ENCODE data around the gene AHDC1.
"Not testable (repeated sequence)": the region's sequence is repeated elsewhere in the genome, so short reads cannot be mapped to it uniquely, and the experiment has no call there.

AHDC1 gene

DNA sequence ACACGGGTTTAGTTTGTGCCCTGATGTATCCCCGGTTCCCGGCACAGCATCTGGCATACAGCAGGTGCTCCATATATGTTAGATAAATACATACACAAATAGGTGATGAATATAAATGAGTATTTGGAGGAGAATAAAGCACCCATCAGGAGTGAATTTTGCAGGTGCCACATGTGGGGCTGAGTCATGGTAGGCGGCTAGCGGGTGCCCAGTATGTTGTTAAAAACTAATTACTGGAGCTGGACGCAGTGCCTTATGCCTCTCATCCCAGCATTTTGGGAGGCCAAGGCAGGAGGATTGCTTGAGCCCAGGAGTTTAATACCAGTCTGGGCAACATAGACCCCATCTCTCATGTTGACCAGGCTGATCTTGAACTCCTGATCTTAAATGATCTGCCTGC, 97.2 kb downstream of the AHDC1 start:
- FAIRE-seq = no peak

DNA sequence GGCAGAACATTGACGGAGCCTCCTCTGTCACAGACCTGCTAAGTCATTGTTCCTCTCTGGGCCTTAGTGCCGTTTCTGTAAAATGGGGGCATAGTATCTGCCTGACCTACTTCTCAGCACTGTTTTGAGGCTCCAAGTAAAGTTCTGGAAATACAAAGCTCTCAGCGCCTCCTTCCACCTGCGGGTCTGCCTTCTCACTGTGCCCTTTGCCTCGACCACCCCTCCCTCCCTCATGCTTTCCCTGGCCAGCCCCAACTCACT, 98.6 kb downstream of the AHDC1 start:
- FAIRE-seq = no peak

DNA sequence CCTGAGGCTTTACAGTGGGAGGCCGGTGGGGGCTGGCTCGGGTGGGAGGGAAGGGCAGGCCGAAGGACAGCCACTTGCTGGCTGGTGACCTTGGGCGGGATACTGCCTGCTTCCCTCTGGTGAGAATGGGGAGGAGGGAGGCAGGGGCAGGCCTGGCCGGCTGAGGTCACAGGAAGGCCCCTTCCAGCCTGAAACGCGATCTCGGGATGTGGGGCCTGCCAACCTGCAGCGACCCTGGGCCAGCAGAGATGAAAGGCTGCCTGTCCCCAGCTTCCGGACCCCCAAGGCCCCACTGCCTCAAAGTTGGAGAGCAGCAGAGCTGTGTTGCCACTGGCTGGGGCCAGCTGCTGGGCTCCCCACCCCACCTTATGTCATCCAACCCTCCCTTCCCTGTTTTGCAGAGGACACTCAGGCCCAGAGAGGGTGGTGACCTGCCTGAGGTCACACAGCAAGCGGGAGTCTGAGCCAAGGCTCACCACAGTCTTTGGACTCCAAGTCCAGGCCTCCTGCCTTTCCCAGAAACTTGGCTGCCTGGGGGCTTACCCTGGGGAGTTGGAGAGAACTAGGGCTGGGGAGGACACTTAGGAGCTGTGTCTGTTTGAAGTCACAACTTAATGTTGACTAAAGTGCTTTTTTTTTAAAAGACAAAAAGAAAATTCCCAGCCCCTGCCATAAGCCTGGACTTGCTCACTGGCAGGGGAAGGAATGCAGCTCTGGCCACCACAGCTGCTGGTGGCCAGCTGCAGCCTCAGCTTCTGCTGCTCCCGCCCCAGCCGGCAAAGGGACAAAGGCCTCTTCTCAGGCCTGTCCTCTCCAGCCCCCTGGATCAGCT, 99.1 kb downstream of the AHDC1 start:
- FAIRE-seq = no peak

DNA sequence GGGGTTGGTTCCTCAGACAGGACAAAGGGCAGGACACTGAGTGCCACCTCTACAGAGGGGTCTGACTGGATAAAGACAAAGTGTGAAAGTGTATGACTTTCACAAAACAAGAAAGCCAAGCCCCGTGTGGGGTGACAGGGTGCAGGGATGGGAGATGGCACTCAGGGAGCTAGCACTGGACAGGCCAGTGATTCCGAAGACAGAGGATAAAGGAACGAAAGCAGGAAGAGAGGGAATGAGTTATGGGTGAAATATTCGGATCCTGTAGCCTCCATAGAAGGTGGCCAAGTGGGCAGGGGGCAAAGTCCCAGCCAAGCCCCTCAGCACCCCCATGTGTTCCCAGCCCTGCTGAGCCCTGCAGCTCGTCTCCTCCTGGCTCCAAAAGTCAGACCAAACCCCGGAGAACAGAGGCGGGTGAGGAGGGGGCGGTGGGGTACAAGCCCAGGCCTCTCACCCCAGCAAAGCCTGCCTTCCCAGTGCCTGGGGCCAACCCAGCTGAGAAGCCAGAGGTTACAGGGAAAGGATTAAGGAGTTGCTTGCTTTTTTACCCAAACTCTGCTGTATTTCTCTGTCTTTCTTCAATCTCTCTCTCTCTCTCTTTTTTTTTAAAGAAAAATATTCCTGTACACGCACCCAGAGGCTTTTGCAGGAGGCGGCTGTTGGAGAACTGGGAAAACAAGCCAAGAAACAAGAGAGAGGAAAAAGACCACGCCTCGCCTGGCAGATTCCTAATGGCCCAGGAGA, 99.9 kb downstream of the AHDC1 start:
- FAIRE-seq = no peak

DNA sequence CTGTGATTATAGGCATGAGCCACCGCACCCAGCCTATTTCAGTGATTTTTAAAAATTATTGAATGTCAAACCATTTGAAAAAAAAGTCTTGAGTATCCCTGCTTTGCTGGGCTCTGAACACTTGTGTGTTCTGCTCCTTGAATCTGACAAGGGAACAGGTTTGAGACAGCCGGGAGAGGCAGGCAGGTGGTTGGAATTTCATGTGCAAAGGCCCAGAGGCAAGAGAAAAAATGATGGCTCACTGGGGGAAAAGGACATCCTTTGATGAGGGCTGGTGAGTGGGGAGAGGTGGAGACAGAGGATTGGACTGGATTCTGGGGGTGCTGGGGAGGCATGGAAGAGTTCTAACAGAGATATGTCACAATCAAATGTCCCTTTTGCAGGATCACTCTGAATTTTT, 100.9 kb downstream of the AHDC1 start:
- FAIRE-seq = no peak

DNA sequence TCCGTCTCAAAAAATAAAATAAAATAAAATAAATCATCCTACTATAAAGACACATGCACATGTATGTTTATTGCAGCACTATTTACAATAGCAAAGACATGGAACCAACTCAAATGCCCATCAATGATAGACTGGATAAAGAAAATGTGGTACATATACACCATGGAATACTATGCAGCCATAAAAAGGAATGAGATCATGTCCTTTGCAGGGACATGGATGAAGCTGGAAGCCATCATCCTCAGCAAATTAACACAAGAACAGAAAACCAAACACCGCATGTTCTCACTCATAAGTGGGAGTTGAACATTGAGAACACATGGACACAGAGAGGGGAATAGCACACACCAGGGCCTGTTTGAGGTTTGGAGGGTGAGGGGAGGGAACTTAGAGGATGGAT, 102.8 kb downstream of the AHDC1 start:
- FAIRE-seq = not testable (repeated sequence)

DNA sequence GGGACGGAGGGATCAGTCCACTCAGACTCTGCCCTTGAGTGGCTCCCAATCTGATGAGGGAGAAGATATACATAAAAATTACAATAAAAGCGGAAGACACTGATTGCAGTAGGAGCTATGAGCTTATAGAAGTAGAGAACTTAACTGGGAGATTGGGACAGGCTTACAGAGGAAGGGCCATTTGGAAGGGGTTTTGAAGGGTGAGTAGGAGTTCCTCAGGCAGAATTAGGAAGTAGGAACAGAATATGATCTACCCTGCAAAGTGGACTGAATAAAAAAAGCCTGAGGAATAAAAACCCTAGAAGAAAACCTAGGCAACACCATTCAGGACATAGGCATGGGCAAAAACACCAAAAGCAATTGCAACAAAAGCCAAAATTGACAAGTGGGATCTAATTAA, 104.8 kb downstream of the AHDC1 start:
- no peak for FAIRE-seq

DNA sequence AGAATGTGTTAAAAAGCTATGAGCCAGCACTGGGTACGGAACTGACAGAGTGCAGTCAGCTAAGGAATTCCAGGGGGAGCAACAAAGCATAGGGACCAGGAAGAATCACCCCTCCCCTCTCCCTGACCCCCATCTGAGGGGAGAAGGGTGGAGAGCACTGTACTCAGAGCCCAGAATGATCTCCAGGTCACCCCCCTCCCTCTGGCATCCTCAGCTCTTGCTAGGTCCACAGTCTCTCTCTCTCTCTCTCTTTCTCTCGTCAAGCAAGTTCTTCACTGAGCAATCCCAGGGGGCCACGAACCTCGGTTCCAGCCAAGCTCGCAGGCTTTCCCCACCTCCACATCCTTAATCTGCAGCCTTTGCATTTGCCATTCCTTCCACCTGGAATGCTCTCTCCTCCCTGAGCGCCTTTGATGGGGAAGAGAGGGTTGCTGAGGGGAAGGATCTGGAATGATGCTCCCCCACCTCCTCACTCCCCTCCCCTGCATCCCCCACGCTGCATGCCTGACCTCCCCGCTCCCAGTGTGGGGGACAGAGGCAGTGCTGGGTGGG, 107.3 kb downstream of the AHDC1 start:
- FAIRE-seq = no peak

DNA sequence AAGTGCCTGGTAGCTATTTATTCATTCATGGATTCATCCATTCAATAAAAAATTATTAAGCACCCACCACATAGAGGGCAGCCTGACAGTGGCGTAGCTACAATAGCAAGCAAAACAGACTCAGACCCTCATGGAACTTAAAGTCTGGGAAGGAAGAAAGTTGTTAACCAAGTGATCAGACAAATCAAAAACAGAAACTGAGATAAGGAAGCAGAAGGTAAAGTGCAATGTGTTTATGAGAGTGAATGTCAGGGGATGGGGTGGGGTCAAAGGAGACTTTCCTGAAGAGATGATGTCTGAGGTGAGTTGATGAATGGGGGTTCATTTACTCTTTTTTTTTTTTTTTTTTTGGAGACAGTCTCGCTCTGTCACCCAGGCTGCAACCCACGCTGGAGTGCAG, 111.1 kb downstream of the AHDC1 start:
- no peak for FAIRE-seq

DNA sequence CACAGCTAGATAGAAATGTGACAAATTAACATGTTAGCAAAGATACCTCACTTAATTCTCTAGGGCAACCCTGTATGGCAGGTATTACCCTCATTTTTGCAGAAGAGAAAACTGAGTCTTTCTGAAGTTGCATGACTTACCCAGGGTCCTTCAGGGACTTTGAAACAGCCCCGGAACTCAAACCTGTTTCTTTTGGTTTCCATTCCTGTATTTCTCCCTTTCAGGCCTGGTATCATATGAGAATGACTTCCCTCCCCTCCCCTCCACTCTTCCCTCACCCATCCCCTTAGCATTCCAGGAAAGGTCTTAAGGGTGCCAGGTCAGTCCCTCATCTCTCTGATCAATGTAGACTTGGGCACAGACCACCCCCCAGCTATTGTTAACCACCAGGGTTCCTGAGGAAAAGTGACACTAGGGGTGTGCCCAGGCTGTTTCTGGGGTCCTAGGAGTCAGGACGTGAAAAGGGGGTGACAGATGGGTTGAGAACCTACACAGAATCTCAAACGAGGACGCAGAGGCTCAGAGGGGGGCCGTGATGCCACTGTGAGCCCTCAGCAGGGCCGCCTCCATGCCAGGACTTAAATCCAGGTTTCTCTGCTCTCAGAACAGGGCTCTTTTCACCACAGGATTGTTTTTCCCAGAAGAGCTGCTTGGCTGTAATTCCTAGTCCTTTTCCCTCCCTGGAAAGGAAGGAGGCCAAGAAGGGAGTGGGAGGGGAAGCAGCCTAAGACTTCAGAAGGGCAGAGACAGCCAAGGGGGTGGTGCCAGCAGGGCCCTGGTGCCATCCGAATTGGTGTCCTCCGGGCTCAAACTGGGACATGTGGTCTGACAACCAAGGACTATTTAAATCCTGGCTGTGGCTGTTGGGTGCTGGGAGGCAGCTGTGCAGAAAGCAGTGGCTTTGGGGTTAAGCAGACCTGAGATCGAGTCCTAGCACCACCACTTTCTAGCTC, 111.9 kb downstream of the AHDC1 start:
- FAIRE-seq = no peak

DNA sequence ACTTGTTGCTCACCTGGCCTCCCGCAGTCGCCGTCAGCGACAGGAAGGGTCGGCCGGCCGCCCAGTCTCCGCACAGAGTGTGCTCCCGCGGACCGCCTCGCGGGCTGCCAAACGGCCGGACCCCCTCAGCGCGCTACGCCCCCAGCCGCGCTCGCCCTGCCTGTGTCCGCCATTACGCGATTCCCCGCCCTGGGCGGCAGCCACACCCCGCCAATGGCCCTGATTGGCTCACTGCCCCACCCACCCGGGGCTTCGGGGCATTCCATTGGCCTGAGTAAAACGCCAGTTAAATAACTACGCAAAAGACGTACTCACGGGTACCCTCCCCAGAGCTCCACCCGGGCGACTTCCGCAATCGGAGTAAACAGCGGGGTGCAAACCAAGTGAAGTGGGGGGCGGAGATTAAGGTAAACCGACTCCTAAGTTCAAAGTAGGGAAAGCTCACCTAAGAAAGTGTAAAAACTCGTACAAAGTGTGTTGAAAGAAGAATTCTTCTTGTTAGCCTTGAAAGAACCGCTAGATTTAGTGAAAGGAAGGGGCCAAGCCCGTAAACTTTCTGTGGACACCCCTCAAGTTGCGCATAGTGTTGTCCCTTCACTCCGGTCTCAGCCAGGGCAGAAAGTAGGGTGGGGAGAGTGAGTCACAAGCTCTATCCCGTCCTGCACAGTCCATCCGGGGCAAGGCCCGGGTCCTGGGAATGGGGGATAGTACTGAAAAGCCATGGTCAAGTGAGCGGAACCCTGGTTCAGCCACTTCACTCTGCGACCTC, 113.8 kb downstream of the AHDC1 start, which contains the start of gene WASF2:
Gene WASF2, minus strand, starts transcription at position 195 of the 769 bp plus-strand sequence. CDS start 61,277 bp downstream, outside the sequence.
- peak; percentile 86 for FAIRE-seq

DNA sequence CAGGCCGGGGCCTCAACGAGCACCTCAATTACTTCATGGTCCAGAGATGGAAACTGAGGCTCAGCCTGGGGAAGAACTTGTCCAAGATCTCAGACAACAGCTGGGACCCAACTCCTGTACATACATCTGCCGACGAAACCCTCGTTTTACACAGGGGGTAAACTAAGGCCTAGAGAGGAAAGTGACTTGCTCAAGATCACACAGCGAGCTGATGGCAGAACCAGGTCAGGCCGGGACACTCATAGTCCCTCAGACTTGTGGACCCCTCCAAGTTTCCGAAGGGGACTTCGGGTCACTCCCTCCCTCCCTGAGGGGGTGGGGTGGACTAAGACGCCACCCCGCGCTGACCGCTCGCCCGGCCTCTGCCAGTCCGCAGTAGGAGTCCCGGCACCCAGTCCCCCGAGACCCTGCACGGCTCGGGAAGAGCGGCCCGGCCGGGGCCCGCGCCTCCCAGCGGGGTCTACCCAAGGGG, 114.4 kb downstream of the AHDC1 start:
- no peak for FAIRE-seq

DNA sequence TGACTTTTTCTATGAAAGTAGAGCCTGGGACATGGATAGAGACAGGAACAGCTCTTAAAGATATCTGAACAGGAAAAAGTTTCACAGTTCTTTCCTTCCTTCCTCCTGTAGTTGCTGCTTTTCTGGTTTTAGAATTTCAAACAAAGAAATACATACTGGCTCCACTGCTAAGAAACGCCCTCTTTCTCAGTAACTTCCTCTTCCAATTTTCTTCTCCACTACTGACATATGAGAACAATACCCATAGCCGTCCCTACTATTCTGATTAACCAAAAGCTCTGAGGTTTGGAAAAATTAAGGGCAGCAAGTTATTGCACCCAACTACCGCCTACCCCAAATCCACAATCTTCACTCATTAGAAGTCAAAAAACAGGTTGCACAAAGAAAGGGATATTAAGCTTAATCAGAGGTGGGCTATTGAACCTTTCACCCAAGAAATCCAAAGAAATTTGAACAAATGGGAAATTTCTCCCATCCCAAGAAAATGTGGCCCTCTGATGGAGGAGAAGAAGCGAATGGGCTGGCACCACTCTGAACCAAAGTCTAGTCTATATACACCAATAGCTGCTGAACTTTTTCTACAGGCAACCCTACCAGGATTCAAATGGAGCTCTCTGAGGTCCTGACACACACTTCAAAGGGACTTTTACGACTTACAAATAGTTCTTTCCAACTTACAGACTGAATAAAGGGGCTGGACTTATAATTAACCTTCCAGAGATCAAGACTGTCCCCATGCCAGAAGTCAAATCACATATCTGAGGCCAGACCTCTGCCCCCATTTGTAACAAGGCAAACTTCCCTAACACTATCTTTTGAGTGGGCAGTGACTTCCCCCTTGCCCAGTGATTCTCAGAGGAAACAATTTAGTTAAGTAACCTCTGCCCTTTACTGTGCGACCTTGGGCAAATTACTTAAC, 115.7 kb downstream of the AHDC1 start:
- no peak for FAIRE-seq

DNA sequence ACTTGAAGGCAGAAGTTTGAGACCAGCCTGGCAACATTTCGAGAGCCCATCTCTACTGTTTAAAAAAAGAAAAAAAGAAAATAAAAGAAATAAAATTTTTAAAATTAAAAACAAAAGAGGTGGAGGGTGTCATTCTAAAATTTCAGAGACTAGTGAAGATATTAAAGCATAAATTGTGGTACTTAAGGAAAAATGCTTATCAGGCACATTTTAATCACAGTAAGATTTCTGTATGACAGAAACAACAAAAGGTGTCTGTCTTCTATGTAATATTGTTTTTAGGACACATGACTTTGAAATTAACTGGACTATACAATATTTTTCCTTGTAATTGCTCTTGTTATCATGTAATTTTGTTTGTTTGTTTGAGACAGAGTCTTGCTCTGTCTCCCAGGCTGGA, 118.6 kb downstream of the AHDC1 start:
- FAIRE-seq = no peak
